ENCODE measurements around the gene NPTXR. TPM values are rescaled to one million over a fixed set of nuclear protein-coding genes. Genes with fewer than 3 reads are reported as not detected.

NPTXR gene
- total and polyA plus RNA-seq, 2 donors (not counting 3 experiments of a cell fraction or from before 2014, with no cell fraction given), result 0.37 to 0.73 TPM

- Histone ChIP-seq H2AFZ (ENCODE audit: low read depth, low read length) (no peak overlapping the region), H3K79me2 (ENCODE audit: control insufficient read depth, insufficient read depth, low read length) (no peaks in the 10 kb centered on the region), H3K9ac (replicated peaks; ENCODE audit: extremely low read depth, insufficient read depth, low read length) (no peak overlapping the region), H3K9me1 (replicated peaks; ENCODE audit: control insufficient read depth, extremely low read depth, insufficient read depth, low read length) (no peaks in the 10 kb centered on the region), H3K9me3 (replicated peaks; ENCODE audit: control insufficient read depth, insufficient read depth, low read length) (no peaks in the 10 kb centered on the region), H3K36me3 (ENCODE audit: control insufficient read depth in 2 of 2, extremely low read depth in 1 of 2, insufficient read depth in 2 of 2, low read length in 2 of 2) (no peaks in the 10 kb centered on the region), H3K27ac (ENCODE audit: insufficient read depth, low read depth, low read length) (no peak overlapping the region), H3K4me2 (ENCODE audit: insufficient read depth, low read length) (no peak overlapping the region), H3K4me1 (ENCODE audit: control insufficient read depth, extremely low read depth, insufficient read depth, low read length) (no peaks in the 10 kb centered on the region), H3K27me3 (ENCODE audit: control insufficient read depth in 2 of 2, insufficient read depth in 2 of 2, low read length in 2 of 2) (no peaks in the 10 kb centered on the region), H4K20me1 (replicated peaks; ENCODE audit: control insufficient read depth, extremely low read depth, insufficient read depth, low read length) (no peaks in the 10 kb centered on the region), H3K4me3 (replicated peaks in 1 of 3; ENCODE audit: insufficient read depth in 1 of 3, low read depth in 1 of 3, low read length in 3 of 3) (no peak overlapping the region)
- ChIA-PET POLR2A (no interaction called here), CTCF (interaction anchor here (1.4 kb wide), 1 partner anchor 62 kb away, joined by 5 read pairs; no protein-coding TSS in a partner anchor)
- DNase-seq (ENCODE audit: low read depth, low spot score), result no peak
- intact Hi-C loops (cut with micrococcal nuclease) (no loop called here), dilution Hi-C loops (cut with MboI; ENCODE audit: extremely low pct_ligation_motif_present, low sequenced_read_pairs) (no loop called here)
- TF ChIP-seq FOS (IDR thresholded peaks at IDR 0.05; ENCODE audit: borderline replicate concordance, insufficient read depth, low read length) (no peak), GATA2 (IDR thresholded peaks at IDR 0.05; ENCODE audit: insufficient read depth, insufficient read length, low read depth, low read length) (no peak), MYC (IDR thresholded peaks at IDR 0.05; ENCODE audit: low read depth, low read length) (no peak), MAX (IDR thresholded peaks at IDR 0.05; ENCODE audit: insufficient read depth, insufficient read length) (no peak), POLR2A (IDR thresholded peaks at IDR 0.05; ENCODE audit: low read depth, low read length) (no peak), POLR2AphosphoS5 (IDR thresholded peaks at IDR 0.05; ENCODE audit: insufficient read depth, low read depth, low read length) (no peak), EZH2 (IDR thresholded peaks at IDR 0.05; ENCODE audit: borderline replicate concordance, low read depth, low read length, severe bottlenecking) (no peak), CTCF (IDR thresholded peaks at IDR 0.05; ENCODE audit: extremely low read depth in 1 of 2, insufficient read depth in 1 of 2, low read depth in 1 of 2, low read length in 2 of 2) (no peak), JUN (IDR thresholded peaks at IDR 0.05; ENCODE audit: borderline replicate concordance, insufficient read depth, insufficient read length, low read depth) (no peak)
- BruUV-seq (replicated peaks), result no TSS peak
- FAIRE-seq, result no peak
Measured at GRCh38 chr22:38830845-38831108, 13.1 kb downstream of the NPTXR start.
